GM12801 (cell line): ENCODE results near the gene LIPM.

Experiments
- TF ChIP-seq, protein P1 (sequence below): IDR thresholded peaks from one replicate; pipeline ENCODE4 v1.5.1; 2011; ENCODE audit warnings: control low read depth; ENCODE audit not compliant: insufficient read length; ENCODE audit errors: extremely low read depth

LIPM gene

GRCh38 chr10:88833156-88833555 is 30.6 kb downstream of the LIPM start:
- TF ChIP-seq, protein P1, sequence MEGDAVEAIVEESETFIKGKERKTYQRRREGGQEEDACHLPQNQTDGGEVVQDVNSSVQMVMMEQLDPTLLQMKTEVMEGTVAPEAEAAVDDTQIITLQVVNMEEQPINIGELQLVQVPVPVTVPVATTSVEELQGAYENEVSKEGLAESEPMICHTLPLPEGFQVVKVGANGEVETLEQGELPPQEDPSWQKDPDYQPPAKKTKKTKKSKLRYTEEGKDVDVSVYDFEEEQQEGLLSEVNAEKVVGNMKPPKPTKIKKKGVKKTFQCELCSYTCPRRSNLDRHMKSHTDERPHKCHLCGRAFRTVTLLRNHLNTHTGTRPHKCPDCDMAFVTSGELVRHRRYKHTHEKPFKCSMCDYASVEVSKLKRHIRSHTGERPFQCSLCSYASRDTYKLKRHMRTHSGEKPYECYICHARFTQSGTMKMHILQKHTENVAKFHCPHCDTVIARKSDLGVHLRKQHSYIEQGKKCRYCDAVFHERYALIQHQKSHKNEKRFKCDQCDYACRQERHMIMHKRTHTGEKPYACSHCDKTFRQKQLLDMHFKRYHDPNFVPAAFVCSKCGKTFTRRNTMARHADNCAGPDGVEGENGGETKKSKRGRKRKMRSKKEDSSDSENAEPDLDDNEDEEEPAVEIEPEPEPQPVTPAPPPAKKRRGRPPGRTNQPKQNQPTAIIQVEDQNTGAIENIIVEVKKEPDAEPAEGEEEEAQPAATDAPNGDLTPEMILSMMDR: no peak

GRCh38 chr10:88833723-88834122 is 31.2 kb downstream of the LIPM start:
- TF ChIP-seq, protein P1: no peak

DNA sequence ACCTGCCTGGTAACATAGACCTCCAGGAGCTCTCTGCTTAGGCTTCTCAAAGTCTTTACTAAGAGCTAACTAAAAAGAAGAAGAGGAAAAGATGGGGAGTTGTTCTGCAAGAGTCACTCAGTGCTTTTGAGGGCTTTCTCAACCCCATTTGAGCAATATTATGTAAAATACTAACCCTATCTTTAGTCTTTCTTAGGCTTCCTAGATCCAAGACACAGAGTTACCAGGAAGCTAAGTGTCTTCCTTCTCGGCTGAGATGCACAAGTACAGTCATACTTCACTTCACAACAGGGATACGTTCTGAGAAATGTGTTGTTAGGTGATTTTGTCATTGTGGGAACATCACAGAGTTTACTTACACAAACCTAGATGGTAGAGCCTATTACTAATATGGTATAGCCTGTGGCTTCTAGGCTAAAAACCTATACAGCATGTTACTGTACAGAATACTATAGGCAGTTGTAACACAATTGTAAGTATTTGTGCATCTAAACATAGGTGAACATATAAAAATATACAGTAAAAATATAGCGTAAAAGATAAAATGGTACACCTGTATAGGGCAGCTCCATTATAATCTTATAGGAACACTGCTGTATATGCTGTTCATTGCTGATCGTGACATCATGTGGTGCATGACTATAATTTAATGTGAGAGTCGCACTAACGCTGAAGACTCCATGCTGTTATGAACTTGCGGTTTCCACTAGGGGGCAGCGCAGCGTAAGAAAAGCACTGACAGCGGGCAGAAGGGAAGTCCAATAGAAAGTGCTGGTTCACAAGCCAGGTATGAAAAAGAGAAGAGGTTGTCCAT is 32.8 kb downstream of the LIPM start:
- TF ChIP-seq, protein P1: no peak

- TF ChIP-seq, protein P1: no peak
Measured at GRCh38 chr10:88835910-88836221, 33.3 kb downstream of the LIPM start.

GRCh38 chr10:88838766-88839350 is 36.3 kb downstream of the LIPM start:
- TF ChIP-seq, protein P1: no peak

- TF ChIP-seq, protein P1: no peak
Measured at GRCh38 chr10:88840104-88840503, 37.6 kb downstream of the LIPM start.

GRCh38 chr10:88840881-88841280 is 38.4 kb downstream of the LIPM start:
- TF ChIP-seq, protein P1: no peak
